CD4-positive, alpha-beta T cell (primary cell): ENCODE measurements around the gene RAB3GAP1. TPM values are rescaled to one million over a fixed set of nuclear protein-coding genes. Genes with fewer than 3 reads are reported as not detected.

ENCODE experiments used
- ATAC-seq: fragments of 200-7000 bp; cut with Tn5 transposase; one replicate; pipeline ENCODE4 v1.10.0; 2022; ENCODE audit warnings: mild to moderate bottlenecking; ENCODE audit not compliant: poor library complexity
- CTCF ChIA-PET: fragments of 350-600 bp; sonication (Branson Sonifier 250); formaldehyde crosslinking; loops from one replicate; lab custom pipeline; 2021; ENCODE audit warnings: antibody characterized with exemption, inconsistent platforms; lab: Charles Lee
- POLR2A ChIA-PET: fragments of 350-600 bp; sonication (Branson Sonifier 250); formaldehyde crosslinking; loops from one replicate; lab custom pipeline; 2021; ENCODE audit warnings: antibody characterized with exemption, inconsistent platforms; lab: Charles Lee
- DNase-seq, 14 experiments: peaks; one replicate each; pipeline ENCODE4 v3.0.0-alpha.2; 2013 to 2020; ENCODE audit warnings: mixed read lengths in 2 of 14
- H3K27ac ChIP-seq, 2 donors: one replicate each; pipeline versions ENCODE4 v1.5.1 to v1.7.0; 2013; ENCODE audit warnings: low read length in 2 of 2, low read depth in 1 of 2, mild to moderate bottlenecking in 1 of 2
- H3K27me3 ChIP-seq, 2 experiments: 1 replicate in 1 of 2; 2 replicates in 1 of 2; pipeline versions ENCODE4 v1.6.1 to v1.7.0; 2013; ENCODE audit warnings: low read length in 2 of 2, control low read depth in 1 of 2, mild to moderate bottlenecking in 1 of 2, moderate library complexity in 1 of 2; ENCODE audit not compliant: insufficient read depth in 2 of 2, control insufficient read depth in 1 of 2
- H3K36me3 ChIP-seq: one replicate; pipeline ENCODE4 v1.6.1; 2013; ENCODE audit warnings: low read length, control low read depth; ENCODE audit not compliant: insufficient read depth
- H3K4me1 ChIP-seq: one replicate; pipeline ENCODE4 v1.6.1; 2013; ENCODE audit warnings: low read length, control low read depth; ENCODE audit not compliant: insufficient read depth
- H3K4me3 ChIP-seq: one replicate; pipeline ENCODE4 v1.5.1; 2013; ENCODE audit warnings: mild to moderate bottlenecking, low read length, moderate library complexity
- H3K9me3 ChIP-seq, 2 experiments: 1 replicate in 1 of 2; 2 replicates in 1 of 2; pipeline versions ENCODE4 v1.6.1 to v1.7.0; 2013; ENCODE audit warnings: low read length in 2 of 2, mild to moderate bottlenecking in 2 of 2, control low read depth in 1 of 2, moderate library complexity in 1 of 2; ENCODE audit not compliant: control insufficient read depth in 1 of 2, insufficient read depth in 1 of 2
- H3K27ac Mint-ChIP-seq: one replicate; pipeline ENCODE4 v1.8.0; 2020; ENCODE audit warnings: mixed read lengths
- H3K27me3 Mint-ChIP-seq: one replicate; pipeline ENCODE4 v1.8.0; 2021; ENCODE audit warnings: mixed read lengths
- H3K36me3 Mint-ChIP-seq: one replicate; pipeline ENCODE4 v1.8.0; 2021; ENCODE audit warnings: low read depth, mixed read lengths
- H3K4me1 Mint-ChIP-seq: one replicate; pipeline ENCODE4 v1.8.0; 2021; ENCODE audit warnings: low read depth, mixed read lengths
- H3K4me3 Mint-ChIP-seq: one replicate; pipeline ENCODE4 v1.8.0; 2020; ENCODE audit warnings: mild to moderate bottlenecking, mixed read lengths
- H3K9me3 Mint-ChIP-seq: one replicate; pipeline ENCODE4 v1.8.0; 2020; ENCODE audit warnings: mixed read lengths
- intact Hi-C, 2 experiments: fragments of 100-400 bp; cut with DNase I in 1 of 2; cut with micrococcal nuclease in 1 of 2; formaldehyde crosslinking; loops; one replicate each; pipeline versions ENCODE4 v1.15.1 to v1.9.0; 2023 to 2025; cut with DNase I, micrococcal nuclease
- total RNA-seq, 174 experiments: library from RNA in 2 of 174; stranded (reverse) in 2 of 174; gene quantifications; one replicate each; pipeline ENCODE4 v1.2.3 and lab custom pipeline; 2021 to 2026
- TF ChIP-seq, protein P1 (sequence below): fragments of 200-600 bp; IDR thresholded peaks from one replicate; pipeline ENCODE4 v1.8.0; 2022; ENCODE audit warnings: antibody characterized with exemption, mild to moderate bottlenecking

RAB3GAP1 gene
- total RNA-seq, 2 experiments from 2014 or later = 35.9 to 37.0 TPM

DNA sequence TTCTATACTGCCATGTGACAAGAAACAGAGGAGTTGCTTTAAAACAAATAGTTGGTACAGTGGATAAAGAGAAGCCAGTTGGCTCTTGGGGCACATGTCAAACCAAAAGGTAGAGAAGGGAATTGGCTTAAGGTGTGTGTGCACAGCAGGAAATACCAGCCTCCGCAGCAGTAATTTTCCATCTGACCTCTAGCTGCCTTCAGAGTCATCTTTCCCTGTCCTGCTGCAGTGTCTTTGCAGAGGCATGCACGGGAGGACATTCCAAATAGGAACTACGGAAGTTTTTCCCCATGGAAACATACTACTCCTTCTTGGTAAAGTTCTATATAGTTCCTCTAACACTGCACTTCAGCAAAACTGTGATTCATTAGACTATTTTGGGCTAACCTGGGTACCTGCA, 99.5 kb downstream of the RAB3GAP1 start:
- Histone ChIP-seq H3K4me1 (no peaks in the 10 kb centered on the region), H3K4me3 (no peak overlapping the region), H3K36me3 (peaks cover 69% of the 10 kb centered on the region), H3K27me3 (no peaks in the 10 kb centered on the region), H3K9me3 (no peaks in the 10 kb centered on the region), H3K27ac (no peak overlapping the region)
- ATAC-seq (no peak), DNase-seq (no peak)
- POLR2A ChIA-PET = no interaction called here
- CTCF ChIA-PET = no interaction called here
- Mint-ChIP-seq H3K27ac (no peak overlapping the region), H3K27me3 (no peaks in the 10 kb centered on the region), H3K36me3 (peaks cover 80% of the 10 kb centered on the region), H3K4me3 (no peak overlapping the region), H3K9me3 (no peaks in the 10 kb centered on the region), H3K4me1 (peaks cover 12% of the 10 kb centered on the region)
- intact Hi-C loops = loop anchor here in 1 of 2 experiments (10.0 kb wide), 1 partner anchor 147 kb away; no protein-coding TSS in a partner anchor
- TF ChIP-seq, protein P1, sequence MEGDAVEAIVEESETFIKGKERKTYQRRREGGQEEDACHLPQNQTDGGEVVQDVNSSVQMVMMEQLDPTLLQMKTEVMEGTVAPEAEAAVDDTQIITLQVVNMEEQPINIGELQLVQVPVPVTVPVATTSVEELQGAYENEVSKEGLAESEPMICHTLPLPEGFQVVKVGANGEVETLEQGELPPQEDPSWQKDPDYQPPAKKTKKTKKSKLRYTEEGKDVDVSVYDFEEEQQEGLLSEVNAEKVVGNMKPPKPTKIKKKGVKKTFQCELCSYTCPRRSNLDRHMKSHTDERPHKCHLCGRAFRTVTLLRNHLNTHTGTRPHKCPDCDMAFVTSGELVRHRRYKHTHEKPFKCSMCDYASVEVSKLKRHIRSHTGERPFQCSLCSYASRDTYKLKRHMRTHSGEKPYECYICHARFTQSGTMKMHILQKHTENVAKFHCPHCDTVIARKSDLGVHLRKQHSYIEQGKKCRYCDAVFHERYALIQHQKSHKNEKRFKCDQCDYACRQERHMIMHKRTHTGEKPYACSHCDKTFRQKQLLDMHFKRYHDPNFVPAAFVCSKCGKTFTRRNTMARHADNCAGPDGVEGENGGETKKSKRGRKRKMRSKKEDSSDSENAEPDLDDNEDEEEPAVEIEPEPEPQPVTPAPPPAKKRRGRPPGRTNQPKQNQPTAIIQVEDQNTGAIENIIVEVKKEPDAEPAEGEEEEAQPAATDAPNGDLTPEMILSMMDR = no peak

DNA sequence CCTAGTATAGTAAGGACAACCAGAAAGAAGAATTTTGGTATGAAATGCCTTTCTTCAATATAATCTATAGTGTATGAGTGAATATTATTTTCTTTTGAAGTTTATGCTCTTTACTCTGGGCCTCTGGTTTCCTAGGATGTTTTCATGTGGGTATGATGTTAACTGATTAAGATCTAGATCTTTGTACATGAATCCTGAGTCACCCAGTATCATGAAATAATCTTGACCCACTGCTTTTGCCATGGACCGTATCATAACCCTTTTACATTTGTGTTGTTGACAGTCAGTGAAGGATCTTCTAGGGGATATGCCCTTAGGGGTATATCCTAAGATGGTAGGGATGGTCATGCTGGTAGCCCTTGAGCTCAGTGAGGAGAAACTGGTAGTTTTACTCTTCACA, 100.3 kb downstream of the RAB3GAP1 start:
- no peak overlapping the region for H3K27ac Mint-ChIP-seq
- no peaks in the 10 kb centered on the region for H3K4me1 ChIP-seq
- H3K36me3 ChIP-seq = peaks cover 77% of the 10 kb centered on the region

DNA sequence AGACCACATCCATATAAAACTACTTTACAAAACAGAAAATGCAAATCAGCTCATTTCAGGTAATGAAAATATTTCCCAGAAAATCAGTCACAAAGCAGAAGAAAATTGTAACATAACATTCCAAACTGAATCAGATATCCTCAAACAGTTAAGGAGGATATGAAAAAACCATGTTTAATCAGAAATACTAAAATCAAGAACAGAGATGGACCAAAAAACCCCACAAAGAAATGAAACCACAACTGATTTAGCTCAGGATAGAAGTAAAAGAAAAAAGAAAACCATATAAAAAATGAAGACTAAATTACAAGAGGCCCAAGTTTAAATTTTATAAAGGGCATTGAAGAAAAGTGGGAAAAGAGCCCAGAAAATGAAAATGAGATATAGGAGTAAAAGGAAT, 102.9 kb downstream of the RAB3GAP1 start:
- no peak for ATAC-seq
- TF ChIP-seq, protein P1 = no peak
- Mint-ChIP-seq H3K4me3 (no peak overlapping the region), H3K9me3 (no peaks in the 10 kb centered on the region), H3K4me1 (peaks cover 16% of the 10 kb centered on the region), H3K27me3 (no peaks in the 10 kb centered on the region), H3K27ac (peak overlapping the region; percentile 15), H3K36me3 (peaks cover 95% of the 10 kb centered on the region)
- CTCF ChIA-PET = no interaction called here
- H3K27ac ChIP-seq = no peak overlapping the region
- no peaks in the 10 kb centered on the region for H3K9me3 ChIP-seq
- H3K36me3 ChIP-seq = peaks cover 95% of the 10 kb centered on the region
- H3K4me1 ChIP-seq = no peaks in the 10 kb centered on the region
- DNase-seq = no peak
- H3K4me3 ChIP-seq = no peak overlapping the region
- intact Hi-C loops = loop anchor here in 1 of 2 experiments (10.0 kb wide), 1 partner anchor 150 kb away; no protein-coding TSS in a partner anchor
- POLR2A ChIA-PET = no interaction called here
- no peaks in the 10 kb centered on the region for H3K27me3 ChIP-seq

More for the DNA sequence above, 100.3 kb downstream of the RAB3GAP1 start:
- Histone ChIP-seq H3K27me3 (no peaks in the 10 kb centered on the region), H3K4me3 (no peak overlapping the region), H3K27ac (no peak overlapping the region), H3K9me3 (no peaks in the 10 kb centered on the region)
- Mint-ChIP-seq H3K4me3 (no peak overlapping the region), H3K36me3 (peaks cover 85% of the 10 kb centered on the region), H3K27me3 (no peaks in the 10 kb centered on the region), H3K4me1 (peaks cover 12% of the 10 kb centered on the region), H3K9me3 (no peaks in the 10 kb centered on the region)
- POLR2A ChIA-PET = interaction anchor here (0.5 kb wide), 1 partner anchor 94 kb away, joined by 4 read pairs; no protein-coding TSS in a partner anchor
- CTCF ChIA-PET = no interaction called here
- intact Hi-C loops = loop anchor here in 1 of 2 experiments (10.0 kb wide), 1 partner anchor 148 kb away; no protein-coding TSS in a partner anchor
- no peak for DNase-seq
- no peak for ATAC-seq
- TF ChIP-seq, protein P1 = no peak
